ENCODE measurements around the gene GHR.
"Not testable (repeated sequence)": the region's sequence is repeated elsewhere in the genome, so short reads cannot be mapped to it uniquely, and the experiment has no call there.

The GHR gene

GRCh38 chr5:42572313-42572712, 149.1 kb downstream of the GHR start:
- DNase-seq: no peak

GRCh38 chr5:42573386-42573785, 150.1 kb downstream of the GHR start:
- no peak for DNase-seq

- DNase-seq: not testable (repeated sequence)
Observed at GRCh38 chr5:42575914-42576313, 152.7 kb downstream of the GHR start.

- DNase-seq: not testable (repeated sequence)
Observed at GRCh38 chr5:42578901-42579300, 155.7 kb downstream of the GHR start.

- DNase-seq: no peak
Observed at GRCh38 chr5:42579320-42579719, 156.1 kb downstream of the GHR start.

- DNase-seq: no peak
Observed at GRCh38 chr5:42581845-42582244, 158.6 kb downstream of the GHR start.

GRCh38 chr5:42582723-42583122, 159.5 kb downstream of the GHR start:
- no peak for DNase-seq

- DNase-seq: no peak
Observed at GRCh38 chr5:42583322-42583721, 160.1 kb downstream of the GHR start.

- DNase-seq: no peak
Observed at GRCh38 chr5:42586625-42587024, 163.4 kb downstream of the GHR start.

GRCh38 chr5:42587096-42587723, 164.0 kb downstream of the GHR start:
- DNase-seq: no peak

- no peak for DNase-seq
Observed at GRCh38 chr5:42590566-42590965, 167.3 kb downstream of the GHR start.

GRCh38 chr5:42591015-42591414, 167.8 kb downstream of the GHR start:
- DNase-seq: no peak

- DNase-seq: no peak
Observed at GRCh38 chr5:42592401-42593140, 169.3 kb downstream of the GHR start.

GRCh38 chr5:42593591-42593990, 170.4 kb downstream of the GHR start:
- no peak for DNase-seq

- DNase-seq: no peak
Observed at GRCh38 chr5:42595597-42595996, 172.4 kb downstream of the GHR start.

- DNase-seq: no peak
Observed at GRCh38 chr5:42596817-42597216, 173.6 kb downstream of the GHR start.

- no peak for DNase-seq
Observed at GRCh38 chr5:42597318-42597937, 174.2 kb downstream of the GHR start.

GRCh38 chr5:42598311-42598710, 175.1 kb downstream of the GHR start:
- DNase-seq: no peak

GRCh38 chr5:42599106-42599505, 175.9 kb downstream of the GHR start:
- DNase-seq: no peak

GRCh38 chr5:42600441-42600840, 177.2 kb downstream of the GHR start:
- no peak for DNase-seq

- DNase-seq: no peak
Observed at GRCh38 chr5:42604171-42604711, 181.0 kb downstream of the GHR start.

GRCh38 chr5:42605490-42605889, 182.3 kb downstream of the GHR start:
- DNase-seq: no peak

GRCh38 chr5:42606464-42606869, 183.2 kb downstream of the GHR start:
- DNase-seq: no peak

GRCh38 chr5:42611437-42611836, 188.2 kb downstream of the GHR start:
- no peak for DNase-seq

Data from stimulated activated CD4-positive, alpha-beta T cell treated with anti-CD3 and anti-CD28 coated beads, Interleukin-1b, Interleukin-23, amount 100 ng/mL, for 48 hours (primary cell).